HG03196 (cell line): ENCODE data around the gene EPN1.

Experiments used
- ATAC-seq: cut with Tn5 transposase; IDR thresholded peaks from one replicate; pipeline ENCODE4 v1.9.1; 2021; ENCODE audit not compliant: unreplicated experiment

EPN1 gene

DNA sequence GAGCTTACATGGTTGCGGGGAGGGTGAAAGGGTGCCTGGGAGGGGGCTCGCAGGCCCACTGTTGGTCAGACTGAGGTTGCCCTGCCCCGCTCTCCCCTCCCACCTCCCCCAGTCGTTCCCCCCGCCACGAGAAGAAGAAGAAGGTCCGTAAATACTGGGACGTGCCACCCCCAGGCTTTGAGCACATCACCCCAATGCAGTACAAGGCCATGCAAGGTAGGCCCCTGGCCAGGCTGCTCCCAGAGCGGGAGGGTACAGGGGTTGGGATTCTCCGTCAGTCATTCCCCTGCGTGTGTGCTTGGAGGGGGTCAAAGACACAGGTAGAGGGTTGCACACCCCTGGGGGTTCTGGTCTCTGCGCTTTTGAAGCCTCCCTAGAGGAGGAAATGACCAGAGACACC, 14.6 kb upstream of the EPN1 start:
- ATAC-seq: no peak

GRCh38 chr19:55660991-55661390, 14.0 kb upstream of the EPN1 start:
- no peak for ATAC-seq

GRCh38 chr19:55661826-55662225, 13.2 kb upstream of the EPN1 start:
- ATAC-seq: no peak

- no peak for ATAC-seq
These were observed 11.0 kb upstream of the EPN1 start for GRCh38 chr19:55663846-55664536.

GRCh38 chr19:55666343-55667005, 8.6 kb upstream of the EPN1 start:
- ATAC-seq: no peak

- ATAC-seq: no peak
These were observed 8.0 kb upstream of the EPN1 start for GRCh38 chr19:55667006-55667381.

GRCh38 chr19:55667511-55667910, 7.5 kb upstream of the EPN1 start:
- ATAC-seq: no peak

GRCh38 chr19:55667958-55668357, 7.1 kb upstream of the EPN1 start:
- ATAC-seq: no peak

GRCh38 chr19:55668603-55669348, 6.2 kb upstream of the EPN1 start:
- ATAC-seq: no peak

- no peak for ATAC-seq
These were observed 5.4 kb upstream of the EPN1 start for GRCh38 chr19:55669418-55670279.

DNA sequence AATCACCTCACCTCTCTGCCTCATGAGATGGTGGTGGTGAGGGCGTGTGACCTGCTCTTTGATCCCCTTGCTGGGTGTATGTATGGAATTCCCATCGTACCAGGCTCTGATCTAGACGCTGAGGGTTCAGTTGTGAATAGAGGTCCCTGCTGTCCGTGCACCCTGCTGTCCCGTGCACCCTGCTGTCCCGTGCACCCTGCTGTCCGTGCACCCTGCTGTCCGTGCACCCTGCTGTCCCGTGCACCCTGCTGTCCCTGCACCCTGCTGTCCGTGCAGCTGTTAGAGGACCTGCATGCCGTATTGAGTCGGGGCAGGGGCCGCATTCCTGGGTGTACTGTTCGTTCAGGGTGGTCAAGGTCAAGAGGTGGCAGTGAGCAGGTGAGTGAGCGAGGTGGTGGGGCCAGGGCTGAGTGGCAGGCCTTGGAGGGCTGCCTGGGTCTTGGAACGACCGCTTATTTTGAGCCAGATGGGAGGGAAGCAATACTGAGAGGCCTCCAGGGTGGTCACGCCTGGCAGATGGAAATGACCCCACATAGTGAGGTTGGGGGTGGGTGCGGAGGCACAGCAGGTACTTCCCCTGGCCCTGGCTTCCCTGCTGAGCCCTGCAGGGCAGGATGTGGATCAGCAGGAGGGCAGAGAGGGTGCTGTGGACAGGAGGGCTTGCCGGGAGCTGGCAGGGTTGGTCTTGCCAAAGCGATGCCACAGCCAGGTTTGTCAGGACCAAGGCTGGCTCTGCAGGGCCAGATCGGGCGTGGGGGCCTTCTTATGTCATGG, 4.6 kb upstream of the EPN1 start:
- no peak for ATAC-seq

DNA sequence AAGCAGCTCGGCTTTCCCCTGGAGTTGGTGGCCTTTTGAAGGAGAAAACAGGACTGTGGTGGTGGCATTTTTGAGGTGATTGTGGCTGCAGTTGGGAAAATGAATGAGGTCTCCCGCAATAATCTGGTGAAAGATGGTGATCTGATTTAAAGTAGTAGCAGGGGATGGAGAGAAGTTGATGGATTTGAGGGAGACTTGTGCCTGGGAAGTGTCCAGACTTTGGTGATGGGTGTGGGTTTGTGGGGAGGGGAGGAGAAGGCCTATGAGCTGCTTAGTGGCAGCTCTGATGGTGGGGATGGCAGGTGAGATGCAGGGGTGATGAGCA, 4.0 kb upstream of the EPN1 start:
- no peak for ATAC-seq

- no peak for ATAC-seq
These were observed 2.6 kb upstream of the EPN1 start for GRCh38 chr19:55672418-55672817.

- ATAC-seq: no peak
These were observed 1.6 kb upstream of the EPN1 start for GRCh38 chr19:55673465-55673864.

DNA sequence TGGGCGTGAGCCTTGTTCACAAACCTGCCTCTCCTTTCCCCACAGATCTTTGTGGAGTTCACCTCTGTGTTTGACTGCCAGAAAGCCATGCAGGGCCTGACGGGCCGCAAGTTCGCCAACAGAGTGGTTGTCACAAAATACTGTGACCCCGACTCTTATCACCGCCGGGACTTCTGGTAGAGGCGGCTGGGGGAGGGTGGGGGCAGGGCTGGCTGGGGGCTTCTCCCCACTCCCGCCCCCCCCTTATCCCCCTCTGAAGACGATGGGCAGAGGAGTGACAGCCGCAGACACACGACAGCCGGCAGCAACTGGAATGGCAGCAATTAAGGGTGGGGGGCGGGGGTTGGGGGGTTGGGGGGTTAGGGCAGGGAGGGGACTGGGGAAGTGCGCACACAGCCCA, 1.1 kb upstream of the EPN1 start:
- ATAC-seq: no peak

DNA sequence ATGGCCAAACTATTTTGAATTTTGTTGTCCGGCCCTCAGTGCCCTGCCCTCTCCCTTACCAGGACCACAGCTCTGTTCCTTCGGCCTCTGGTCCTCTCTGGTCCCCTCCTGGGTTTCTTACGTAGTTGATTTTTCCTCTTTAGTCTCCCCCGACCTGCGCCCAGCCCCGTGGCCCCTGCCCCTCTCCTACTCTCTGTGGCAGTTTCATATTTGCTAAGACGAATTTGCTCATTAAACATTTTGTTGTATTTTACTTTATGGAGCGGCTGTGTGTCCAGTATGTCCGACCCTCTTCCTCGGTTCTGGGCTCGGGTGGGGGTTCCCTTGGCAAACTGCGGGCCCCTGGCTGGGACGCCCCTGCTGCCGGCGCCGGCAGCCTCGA, 576 bp upstream of the EPN1 start:
- ATAC-seq: no peak

- ATAC-seq: no peak
These were observed 782 bp downstream of the EPN1 start for GRCh38 chr19:55675661-55676354.

DNA sequence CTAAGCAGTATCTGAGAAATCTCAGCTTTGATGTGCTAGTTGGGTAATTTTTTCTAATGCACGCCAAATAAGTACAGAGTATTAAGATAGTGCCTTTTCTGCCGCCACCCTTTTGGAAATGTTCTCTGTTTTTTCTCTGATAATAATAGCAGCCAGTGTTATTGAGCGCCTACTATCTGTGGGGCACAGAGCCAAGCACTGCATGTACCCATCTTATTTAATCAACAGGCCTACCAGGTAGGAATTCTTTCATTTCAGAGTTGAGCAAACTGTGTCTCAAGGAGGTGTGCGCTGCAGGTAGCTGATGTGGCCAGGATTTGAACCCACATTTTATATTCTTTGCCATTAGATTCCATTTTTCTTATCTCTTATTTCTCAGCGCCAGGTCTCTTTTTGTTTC, 1.4 kb downstream of the EPN1 start:
- no peak for ATAC-seq

GRCh38 chr19:55676889-55677505, 2.0 kb downstream of the EPN1 start:
- no peak for ATAC-seq

GRCh38 chr19:55677572-55678028, 2.6 kb downstream of the EPN1 start:
- no peak for ATAC-seq
